Measurements from ENCODE around the gene CCNA2. TPM values are rescaled to one million over a fixed set of nuclear protein-coding genes. Genes with fewer than 3 reads are reported as not detected.

The CCNA2 gene
- total and polyA plus RNA-seq, 9 of the 15 experiments (the other 6 are each of a cell fraction or from before 2014, with no cell fraction given): 37.1 to 197 (median 154) TPM

DNA sequence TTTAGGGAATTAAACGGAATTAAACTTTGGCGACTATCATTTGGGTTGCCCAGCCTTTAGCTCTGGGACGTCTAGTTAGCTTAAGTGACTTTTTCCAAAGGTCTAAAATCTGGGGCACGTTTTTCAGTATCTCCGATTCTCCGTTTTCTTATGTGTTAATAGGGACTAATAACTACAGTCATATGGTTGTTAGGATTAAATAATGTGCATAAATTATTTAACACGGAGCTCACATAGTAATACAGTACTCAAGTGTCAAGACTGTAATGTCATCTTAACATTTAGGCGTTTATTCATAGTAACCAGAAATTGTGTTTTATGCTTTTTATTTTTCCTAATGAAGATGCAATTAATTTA lies 466 bp upstream of the CCNA2 start:
- H3K27me3 ChIP-seq (ENCODE audit: control insufficient read depth in 2 of 2, insufficient read depth in 2 of 2, low read length in 2 of 2): no peaks in the 10 kb centered on the region
- H3K27ac ChIP-seq (ENCODE audit: extremely low read depth, low read depth, low read length): peak overlapping the region; percentile 96
- peak overlapping the region; percentile 99 for H2AFZ ChIP-seq (ENCODE audit: low read depth, low read length)
- H3K9me3 ChIP-seq (replicated peaks; ENCODE audit: control insufficient read depth, insufficient read depth, low read depth, low read length): no peaks in the 10 kb centered on the region
- no peak for FAIRE-seq
- ChIA-PET CTCF (ENCODE audit: low intra/inter-chr PET ratio) (no interaction called here), POLR2A (interaction anchor here (0.5 to 4.1 kb wide), 8 partner anchors 8 to 194 kb away, joined by 3 to 21 read pairs (median 4); partner anchors contain the start of genes BBS7 and EXOSC9)
- intact Hi-C loops (cut with micrococcal nuclease) (loop anchor here (5.0 kb wide), 1 partner anchor 48 kb away; the partner anchor contains the start of gene BBS7), in situ Hi-C loops (cut with MboI) (no loop called here)
- H3K4me2 ChIP-seq (ENCODE audit: insufficient read depth, low read length): peak overlapping the region; percentile 74
- H3K4me1 ChIP-seq (replicated peaks in 1 of 2; ENCODE audit: control insufficient read depth in 2 of 2, insufficient read depth in 2 of 2, low read length in 2 of 2): peaks cover 0 to 20% of the 10 kb centered on the region in 2 experiments; a peak in 4 of 5 replicates
- peaks cover 43% of the 10 kb centered on the region for H3K79me2 ChIP-seq (ENCODE audit: control insufficient read depth, insufficient read depth, low read length)
- BruUV-seq (replicated peaks): TSS peak; percentile 96
- H3K36me3 ChIP-seq (ENCODE audit: control insufficient read depth, insufficient read depth, low read length): peaks cover 40% of the 10 kb centered on the region
- WGBS (ENCODE audit: insufficient coverage, low coverage, missing lambda C conversion rate): 0% methylated on average over 8 of the region's 8 CpGs
- peak overlapping the region; percentile 99 for H3K4me3 ChIP-seq
- peak overlapping the region; percentile 62 to 98; a peak in 3 of 4 replicates for H3K9ac ChIP-seq (ENCODE audit: insufficient read depth in 1 of 2, low read depth in 2 of 2, low read length in 2 of 2)
- no peaks in the 10 kb centered on the region for H3K9me1 ChIP-seq (ENCODE audit: control insufficient read depth, insufficient read depth, low read length)
- no peak for ATAC-seq
- DNase-seq (ENCODE audit: extremely low read depth in 1 of 4, low spot score in 3 of 4): no peak
- H4K20me1 ChIP-seq (replicated peaks; ENCODE audit: control insufficient read depth, insufficient read depth, low read length): peaks cover 7% of the 10 kb centered on the region; the same call in 1 of the 2 replicates
- TF ChIP-seq ETS1 (conservative IDR thresholded peaks at IDR 0.05; ENCODE audit: control insufficient read depth, low read depth, low read length): no peak
- TF ChIP-seq SRSF1 (IDR thresholded peaks at IDR 0.05; ENCODE audit: low read depth, low read length): no peak
- no peak for TF ChIP-seq CCNT2 (IDR thresholded peaks at IDR 0.05; ENCODE audit: borderline replicate concordance, extremely low read depth, insufficient read length, low read depth, low read length)
- no peak for TF ChIP-seq MXI1 (IDR thresholded peaks at IDR 0.05; ENCODE audit: low read depth, low read length)
- no peak for TF ChIP-seq EP400 (IDR thresholded peaks at IDR 0.05)
- TF ChIP-seq JUND (IDR thresholded peaks at IDR 0.05; ENCODE audit: borderline replicate concordance, low read depth, low read length): no peak
- TF ChIP-seq JUND (tag; IDR thresholded peaks at IDR 0.05; ENCODE audit: borderline replicate concordance, low read depth, low read length): no peak
- no peak for TF ChIP-seq TEAD4 (IDR thresholded peaks at IDR 0.05; ENCODE audit: low read length)
- no peak for TF ChIP-seq TEAD4 (CRISPR knock-in tag; IDR thresholded peaks at IDR 0.05; ENCODE audit: borderline replicate concordance)
- TF ChIP-seq RAD21 (CRISPR knock-in tag; conservative IDR thresholded peaks at IDR 0.05 in 1 of 2, IDR thresholded peaks at IDR 0.05 in 1 of 2): no peak
- TF ChIP-seq ETS2 (tag; IDR thresholded peaks at IDR 0.05; ENCODE audit: borderline replicate concordance, poor library complexity, severe bottlenecking): no peak
- TF ChIP-seq ZNF133 (CRISPR knock-in tag; IDR thresholded peaks at IDR 0.05): no peak
- TF ChIP-seq ZSCAN29 (IDR thresholded peaks at IDR 0.05): no peak
- TF ChIP-seq BCOR (IDR thresholded peaks at IDR 0.05): no peak
- TF ChIP-seq, protein P1, sequence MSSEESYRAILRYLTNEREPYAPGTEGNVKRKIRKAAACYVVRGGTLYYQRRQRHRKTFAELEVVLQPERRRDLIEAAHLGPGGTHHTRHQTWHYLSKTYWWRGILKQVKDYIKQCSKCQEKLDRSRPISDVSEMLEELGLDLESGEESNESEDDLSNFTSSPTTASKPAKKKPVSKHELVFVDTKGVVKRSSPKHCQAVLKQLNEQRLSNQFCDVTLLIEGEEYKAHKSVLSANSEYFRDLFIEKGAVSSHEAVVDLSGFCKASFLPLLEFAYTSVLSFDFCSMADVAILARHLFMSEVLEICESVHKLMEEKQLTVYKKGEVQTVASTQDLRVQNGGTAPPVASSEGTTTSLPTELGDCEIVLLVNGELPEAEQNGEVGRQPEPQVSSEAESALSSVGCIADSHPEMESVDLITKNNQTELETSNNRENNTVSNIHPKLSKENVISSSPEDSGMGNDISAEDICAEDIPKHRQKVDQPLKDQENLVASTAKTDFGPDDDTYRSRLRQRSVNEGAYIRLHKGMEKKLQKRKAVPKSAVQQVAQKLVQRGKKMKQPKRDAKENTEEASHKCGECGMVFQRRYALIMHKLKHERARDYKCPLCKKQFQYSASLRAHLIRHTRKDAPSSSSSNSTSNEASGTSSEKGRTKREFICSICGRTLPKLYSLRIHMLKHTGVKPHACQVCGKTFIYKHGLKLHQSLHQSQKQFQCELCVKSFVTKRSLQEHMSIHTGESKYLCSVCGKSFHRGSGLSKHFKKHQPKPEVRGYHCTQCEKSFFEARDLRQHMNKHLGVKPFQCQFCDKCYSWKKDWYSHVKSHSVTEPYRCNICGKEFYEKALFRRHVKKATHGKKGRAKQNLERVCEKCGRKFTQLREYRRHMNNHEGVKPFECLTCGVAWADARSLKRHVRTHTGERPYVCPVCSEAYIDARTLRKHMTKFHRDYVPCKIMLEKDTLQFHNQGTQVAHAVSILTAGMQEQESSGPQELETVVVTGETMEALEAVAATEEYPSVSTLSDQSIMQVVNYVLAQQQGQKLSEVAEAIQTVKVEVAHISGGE (CRISPR knock-in tag; IDR thresholded peaks at IDR 0.05): 0 out of 6 replicates have a peak, but pooled peaks of 1 of the 3 experiments have one; percentile 16
- TF ChIP-seq ZNF263 (CRISPR knock-in tag; IDR thresholded peaks at IDR 0.05; ENCODE audit: borderline replicate concordance): no peak
- no peak for TF ChIP-seq TARDBP (IDR thresholded peaks at IDR 0.05)
- no peak for TF ChIP-seq KDM5B (IDR thresholded peaks at IDR 0.05; ENCODE audit: insufficient replicate concordance, low read depth, low read length)
- no peak for TF ChIP-seq SPI1 (IDR thresholded peaks at IDR 0.05; ENCODE audit: borderline replicate concordance, low read depth, low read length)

All from K562 (cell line).